ENCODE data around the gene TBL1X.

Gene TBL1X

GRCh38 chrX:9643807-9644206 is 178.9 kb downstream of the TBL1X start:
- WGBS, 2 donors (ENCODE audit: extremely low coverage in 2 of 2, insufficient read length in 2 of 2, insufficient replicate concordance in 1 of 2), result no CpG with 5 or more reads among the region's 4 CpGs

GRCh38 chrX:9644335-9644734 is 179.5 kb downstream of the TBL1X start:
- no peaks in the 10 kb centered on the region for H3K4me1 ChIP-seq (ENCODE audit: control insufficient read depth in 2 of 2, insufficient read depth in 1 of 2, low read depth in 1 of 2, low read length in 2 of 2)
- H2BK5ac ChIP-seq (ENCODE audit: low read length), result no peak overlapping the region
- no peak overlapping the region for H4K8ac ChIP-seq (ENCODE audit: low read depth, low read length)
- WGBS, 2 donors (ENCODE audit: extremely low coverage in 2 of 2, insufficient read length in 2 of 2, insufficient replicate concordance in 1 of 2), result no CpG with 5 or more reads among the region's 6 CpGs
- no peaks in the 10 kb centered on the region for H3K36me3 ChIP-seq (replicated peaks in 1 of 2; ENCODE audit: control insufficient read depth in 2 of 2, insufficient read depth in 2 of 2, low read length in 2 of 2)
- H2AK5ac ChIP-seq (ENCODE audit: low read depth, low read length), result no peak overlapping the region
- H4K91ac ChIP-seq (ENCODE audit: low read depth, low read length, poor library complexity), result no peak overlapping the region
- H3K4me2 ChIP-seq (ENCODE audit: insufficient read depth, low read length, poor library complexity, severe bottlenecking), result no peak overlapping the region
- H3K79me1 ChIP-seq (ENCODE audit: low read depth, low read length), result no peaks in the 10 kb centered on the region
- H3K23ac ChIP-seq (ENCODE audit: low read depth, low read length, poor library complexity), result no peak overlapping the region
- H3K9me3 ChIP-seq (replicated peaks in 1 of 2; ENCODE audit: control insufficient read depth in 2 of 2, insufficient read depth in 1 of 2, low read depth in 1 of 2, low read length in 2 of 2), result no peaks in the 10 kb centered on the region
- H3K4me3 ChIP-seq (ENCODE audit: low read length in 2 of 2), result no peak overlapping the region
- no peak overlapping the region for H3K18ac ChIP-seq (ENCODE audit: low read length)
- H3K9ac ChIP-seq (ENCODE audit: low read depth, low read length, poor library complexity), result no peak overlapping the region
- H3K14ac ChIP-seq (ENCODE audit: low read length), result no peak overlapping the region
- H3K4ac ChIP-seq (ENCODE audit: low read length), result no peak overlapping the region
- no peak overlapping the region for H2BK15ac ChIP-seq (ENCODE audit: low read length)
- no peak overlapping the region for H2BK12ac ChIP-seq (ENCODE audit: low read length)
- DNase-seq (ENCODE audit: low spot score), result no peak
- no peak overlapping the region for H2AFZ ChIP-seq (ENCODE audit: low read length)
- no peak overlapping the region for H3K27ac ChIP-seq (replicated peaks; ENCODE audit: low read length)
- no peak overlapping the region for H2BK120ac ChIP-seq (ENCODE audit: low read depth, low read length)
- no peaks in the 10 kb centered on the region for H3K27me3 ChIP-seq (ENCODE audit: control insufficient read depth in 3 of 3, insufficient read depth in 3 of 3, low read depth in 1 of 3, low read length in 3 of 3)

More at GRCh38 chrX:9643807-9644206, 178.9 kb downstream of the TBL1X start:
- Histone ChIP-seq H4K91ac (ENCODE audit: low read depth, low read length, poor library complexity) (no peak overlapping the region), H2BK5ac (ENCODE audit: low read length) (no peak overlapping the region), H3K14ac (ENCODE audit: low read length) (no peak overlapping the region), H3K4ac (ENCODE audit: low read length) (no peak overlapping the region), H3K79me1 (ENCODE audit: low read depth, low read length) (no peaks in the 10 kb centered on the region), H3K18ac (ENCODE audit: low read length) (no peak overlapping the region), H3K36me3 (replicated peaks in 1 of 2; ENCODE audit: control insufficient read depth in 2 of 2, insufficient read depth in 2 of 2, low read length in 2 of 2) (no peaks in the 10 kb centered on the region), H2BK12ac (ENCODE audit: low read length) (no peak overlapping the region), H2BK15ac (ENCODE audit: low read length) (no peak overlapping the region), H2AFZ (ENCODE audit: low read length) (no peak overlapping the region), H2AK5ac (ENCODE audit: low read depth, low read length) (no peak overlapping the region), H3K4me3 (ENCODE audit: low read length in 2 of 2) (no peak overlapping the region), H3K27ac (replicated peaks; ENCODE audit: low read length) (no peak overlapping the region), H3K4me1 (ENCODE audit: control insufficient read depth in 2 of 2, insufficient read depth in 1 of 2, low read depth in 1 of 2, low read length in 2 of 2) (no peaks in the 10 kb centered on the region), H4K8ac (ENCODE audit: low read depth, low read length) (no peak overlapping the region), H3K27me3 (ENCODE audit: control insufficient read depth in 3 of 3, insufficient read depth in 3 of 3, low read depth in 1 of 3, low read length in 3 of 3) (no peaks in the 10 kb centered on the region), H2BK120ac (ENCODE audit: low read depth, low read length) (no peak overlapping the region), H3K9ac (ENCODE audit: low read depth, low read length, poor library complexity) (no peak overlapping the region), H3K23ac (ENCODE audit: low read depth, low read length, poor library complexity) (no peak overlapping the region), H3K9me3 (replicated peaks in 1 of 2; ENCODE audit: control insufficient read depth in 2 of 2, insufficient read depth in 1 of 2, low read depth in 1 of 2, low read length in 2 of 2) (no peaks in the 10 kb centered on the region), H3K4me2 (ENCODE audit: insufficient read depth, low read length, poor library complexity, severe bottlenecking) (no peak overlapping the region)
- DNase-seq (ENCODE audit: low spot score), result no peak

- Histone ChIP-seq H3K9me3 (replicated peaks in 1 of 2; ENCODE audit: control insufficient read depth in 2 of 2, insufficient read depth in 1 of 2, low read depth in 1 of 2, low read length in 2 of 2) (no peaks in the 10 kb centered on the region), H3K23ac (ENCODE audit: low read depth, low read length, poor library complexity) (no peak overlapping the region), H4K91ac (ENCODE audit: low read depth, low read length, poor library complexity) (no peak overlapping the region), H3K79me1 (ENCODE audit: low read depth, low read length) (peaks cover 1% of the 10 kb centered on the region), H2AFZ (ENCODE audit: low read length) (no peak overlapping the region), H3K14ac (ENCODE audit: low read length) (no peak overlapping the region), H2AK5ac (ENCODE audit: low read depth, low read length) (no peak overlapping the region), H2BK120ac (ENCODE audit: low read depth, low read length) (no peak overlapping the region), H3K4me3 (ENCODE audit: low read length in 2 of 2) (no peak overlapping the region), H3K4ac (ENCODE audit: low read length) (no peak overlapping the region), H2BK15ac (ENCODE audit: low read length) (no peak overlapping the region), H3K4me1 (ENCODE audit: control insufficient read depth in 2 of 2, insufficient read depth in 1 of 2, low read depth in 1 of 2, low read length in 2 of 2) (peaks cover 0 to 1% of the 10 kb centered on the region in 2 donors), H3K27ac (replicated peaks; ENCODE audit: low read length) (no peak overlapping the region), H2BK12ac (ENCODE audit: low read length) (no peak overlapping the region), H3K18ac (ENCODE audit: low read length) (no peak overlapping the region), H2BK5ac (ENCODE audit: low read length) (no peak overlapping the region), H3K36me3 (replicated peaks in 1 of 2; ENCODE audit: control insufficient read depth in 2 of 2, insufficient read depth in 2 of 2, low read length in 2 of 2) (no peaks in the 10 kb centered on the region), H3K9ac (ENCODE audit: low read depth, low read length, poor library complexity) (no peak overlapping the region), H4K8ac (ENCODE audit: low read depth, low read length) (no peak overlapping the region), H3K27me3 (ENCODE audit: control insufficient read depth in 3 of 3, insufficient read depth in 3 of 3, low read depth in 1 of 3, low read length in 3 of 3) (no peaks in the 10 kb centered on the region), H3K4me2 (ENCODE audit: insufficient read depth, low read length, poor library complexity, severe bottlenecking) (no peak overlapping the region)
- WGBS, 2 donors (ENCODE audit: extremely low coverage in 2 of 2, insufficient read length in 2 of 2, insufficient replicate concordance in 1 of 2), result no CpG with 5 or more reads among the region's 12 CpGs
- DNase-seq (ENCODE audit: low spot score), result no peak
Measured at GRCh38 chrX:9646471-9647224, 181.8 kb downstream of the TBL1X start.

- no peak for DNase-seq (ENCODE audit: low spot score)
- H3K14ac ChIP-seq (ENCODE audit: low read length), result no peak overlapping the region
- no CpG with 5 or more reads among the region's 7 CpGs for WGBS, 2 donors (ENCODE audit: extremely low coverage in 2 of 2, insufficient read length in 2 of 2, insufficient replicate concordance in 1 of 2)
Measured at GRCh38 chrX:9647431-9647830, 182.6 kb downstream of the TBL1X start.

More at GRCh38 chrX:9647431-9647830, 182.6 kb downstream of the TBL1X start:
- no peak overlapping the region for H3K9ac ChIP-seq (ENCODE audit: low read depth, low read length, poor library complexity)
- H2BK15ac ChIP-seq (ENCODE audit: low read length), result no peak overlapping the region
- no peak overlapping the region for H4K91ac ChIP-seq (ENCODE audit: low read depth, low read length, poor library complexity)
- no peak overlapping the region for H2AFZ ChIP-seq (ENCODE audit: low read length)
- no peak overlapping the region for H3K4me2 ChIP-seq (ENCODE audit: insufficient read depth, low read length, poor library complexity, severe bottlenecking)
- no peak overlapping the region for H3K18ac ChIP-seq (ENCODE audit: low read length)
- H3K27me3 ChIP-seq (ENCODE audit: control insufficient read depth in 3 of 3, insufficient read depth in 3 of 3, low read depth in 1 of 3, low read length in 3 of 3), result no peaks in the 10 kb centered on the region
- H3K4me1 ChIP-seq (ENCODE audit: control insufficient read depth in 2 of 2, insufficient read depth in 1 of 2, low read depth in 1 of 2, low read length in 2 of 2), result peaks cover 0 to 3% of the 10 kb centered on the region in 2 donors
- H3K9me3 ChIP-seq (replicated peaks in 1 of 2; ENCODE audit: control insufficient read depth in 2 of 2, insufficient read depth in 1 of 2, low read depth in 1 of 2, low read length in 2 of 2), result no peaks in the 10 kb centered on the region
- no peak overlapping the region for H2BK120ac ChIP-seq (ENCODE audit: low read depth, low read length)
- no peak overlapping the region for H3K4me3 ChIP-seq (ENCODE audit: low read length in 2 of 2)
- no peak overlapping the region for H3K23ac ChIP-seq (ENCODE audit: low read depth, low read length, poor library complexity)
- H2BK5ac ChIP-seq (ENCODE audit: low read length), result no peak overlapping the region
- H3K36me3 ChIP-seq (replicated peaks in 1 of 2; ENCODE audit: control insufficient read depth in 2 of 2, insufficient read depth in 2 of 2, low read length in 2 of 2), result no peaks in the 10 kb centered on the region
- H3K27ac ChIP-seq (replicated peaks; ENCODE audit: low read length), result no peak overlapping the region
- no peak overlapping the region for H4K8ac ChIP-seq (ENCODE audit: low read depth, low read length)
- H2BK12ac ChIP-seq (ENCODE audit: low read length), result no peak overlapping the region
- no peak overlapping the region for H2AK5ac ChIP-seq (ENCODE audit: low read depth, low read length)
- H3K4ac ChIP-seq (ENCODE audit: low read length), result no peak overlapping the region
- H3K79me1 ChIP-seq (ENCODE audit: low read depth, low read length), result peaks cover 1% of the 10 kb centered on the region

Data from neuronal stem cell (in vitro differentiated cells).